Mammary epithelial cell (primary cell): ENCODE measurements around the gene THOC6.

ENCODE experiments used
- CTCF ChIP-seq, 2 donors: IDR thresholded peaks in 1 of 2; conservative IDR thresholded peaks in 1 of 2; 2 replicates each; pipeline ENCODE4 v1.5.1; 2011 to 2012; ENCODE audit warnings: inconsistent platforms in 2 of 2, low read length in 2 of 2, mild to moderate bottlenecking in 2 of 2, control low read depth in 1 of 2, low read depth in 1 of 2; ENCODE audit not compliant: insufficient read depth in 1 of 2; ENCODE audit errors: extremely low read depth in 1 of 2
- EZH2 ChIP-seq: IDR thresholded peaks from 2 replicates; pipeline ENCODE4 v1.6.1; 2012; ENCODE audit warnings: low read length, inconsistent platforms, borderline replicate concordance

- TF ChIP-seq CTCF (conservative IDR thresholded peaks at IDR 0.05 in 1 of 2, IDR thresholded peaks at IDR 0.05 in 1 of 2; ENCODE audit: extremely low read depth in 1 of 2, insufficient read depth in 1 of 2, low read depth in 1 of 2, low read length in 2 of 2) (no peak), EZH2 (no peak)
These were observed 36.0 kb upstream of the THOC6 start for GRCh38 chr16:2987833-2988232.
